Measurements from ENCODE around the gene BRD3.
"Not testable (repeated sequence)": the region's sequence is repeated elsewhere in the genome, so short reads cannot be mapped to it uniquely, and the experiment has no call there.

Gene BRD3

GRCh38 chr9:133990366-133991213 lies 77.2 kb downstream of the BRD3 start:
- DNase-seq = no peak

GRCh38 chr9:133989625-133990365 lies 78.0 kb downstream of the BRD3 start:
- DNase-seq = no peak

GRCh38 chr9:133988771-133989170 lies 79.1 kb downstream of the BRD3 start:
- DNase-seq = not testable (repeated sequence)

- no peak for DNase-seq
Measured at GRCh38 chr9:133987946-133988665, 79.7 kb downstream of the BRD3 start.

- DNase-seq = no peak
Measured at GRCh38 chr9:133987446-133987788, 80.4 kb downstream of the BRD3 start.

GRCh38 chr9:133986774-133987445 lies 80.9 kb downstream of the BRD3 start:
- DNase-seq = no peak

GRCh38 chr9:133986061-133986460 lies 81.8 kb downstream of the BRD3 start:
- no peak for DNase-seq

GRCh38 chr9:133982971-133983720 lies 84.7 kb downstream of the BRD3 start:
- DNase-seq = no peak

- DNase-seq = no peak
Measured at GRCh38 chr9:133981958-133982681, 85.7 kb downstream of the BRD3 start.

GRCh38 chr9:133981589-133981957 lies 86.3 kb downstream of the BRD3 start:
- no peak for DNase-seq

GRCh38 chr9:133980864-133981588 lies 86.8 kb downstream of the BRD3 start:
- DNase-seq = no peak

All from stimulated activated CD4-positive, alpha-beta T cell treated with anti-CD3 and anti-CD28 coated beads, Interleukin-4, amount 100 ng/mL, for 1 hour (primary cell).